Neural progenitor cell (in vitro differentiated cells): ENCODE measurements around the gene ZBTB12.

ENCODE experiments used
- CTCF ChIP-seq: fragments of 200-600 bp; sonication (generic); IDR thresholded peaks from 2 replicates; pipeline ENCODE4 v1.5.1; 2017; ENCODE audit warnings: antibody characterized with exemption, mild to moderate bottlenecking
- EZH2phosphoT487 ChIP-seq: fragments of 200-600 bp; sonication (generic); IDR thresholded peaks from 2 replicates; pipeline ENCODE4 v1.6.1; 2017; ENCODE audit warnings: antibody characterized with exemption

GRCh38 chr6:31901953-31902643 lies at the start of gene ZBTB12:
- no peak for TF ChIP-seq CTCF
- no peak for TF ChIP-seq EZH2phosphoT487
